ENCODE measurements around the gene MMP26.

MMP26 gene

DNA sequence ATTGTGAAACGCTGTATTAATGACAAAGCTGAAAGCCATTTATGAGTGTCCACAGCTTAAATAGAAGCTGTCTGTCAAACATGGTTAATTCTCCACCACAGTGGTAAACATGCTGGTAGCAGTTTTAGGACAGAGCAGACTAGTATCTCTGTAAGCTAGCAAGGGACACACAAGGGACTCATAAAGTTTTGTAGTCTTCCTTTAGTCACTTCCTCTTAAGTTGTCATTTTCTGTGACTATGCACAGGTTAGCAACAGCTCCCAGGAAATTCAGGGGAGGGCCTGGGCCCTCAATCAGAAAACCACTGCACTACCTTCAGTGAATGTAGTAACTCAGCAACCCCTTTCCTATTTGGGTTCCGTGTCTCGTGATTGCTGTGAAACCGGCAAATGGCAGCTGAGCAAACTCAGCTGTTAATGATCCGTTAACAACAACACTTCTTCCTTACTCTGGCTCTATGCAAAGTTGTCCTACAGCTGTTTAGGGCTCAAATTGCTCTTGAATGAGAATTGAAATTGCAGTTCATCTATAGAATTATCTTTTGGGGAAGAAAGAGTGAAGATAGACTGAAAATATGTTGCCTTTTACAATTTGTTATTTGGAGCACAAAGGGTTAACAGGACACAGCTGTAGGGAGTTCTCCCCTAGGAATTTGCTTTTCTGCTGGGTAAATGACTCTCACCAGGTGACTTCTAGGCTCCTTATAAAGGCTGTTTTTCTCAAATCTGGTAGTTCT is at the start of gene MMP26:
MMP26 (plus strand) TSS at position 731 of the 736 bp plus-strand sequence.
- DNase-seq (ENCODE audit: insufficient read length, low spot score) (no peak), FAIRE-seq (no peak)
- TF ChIP-seq, protein P1, sequence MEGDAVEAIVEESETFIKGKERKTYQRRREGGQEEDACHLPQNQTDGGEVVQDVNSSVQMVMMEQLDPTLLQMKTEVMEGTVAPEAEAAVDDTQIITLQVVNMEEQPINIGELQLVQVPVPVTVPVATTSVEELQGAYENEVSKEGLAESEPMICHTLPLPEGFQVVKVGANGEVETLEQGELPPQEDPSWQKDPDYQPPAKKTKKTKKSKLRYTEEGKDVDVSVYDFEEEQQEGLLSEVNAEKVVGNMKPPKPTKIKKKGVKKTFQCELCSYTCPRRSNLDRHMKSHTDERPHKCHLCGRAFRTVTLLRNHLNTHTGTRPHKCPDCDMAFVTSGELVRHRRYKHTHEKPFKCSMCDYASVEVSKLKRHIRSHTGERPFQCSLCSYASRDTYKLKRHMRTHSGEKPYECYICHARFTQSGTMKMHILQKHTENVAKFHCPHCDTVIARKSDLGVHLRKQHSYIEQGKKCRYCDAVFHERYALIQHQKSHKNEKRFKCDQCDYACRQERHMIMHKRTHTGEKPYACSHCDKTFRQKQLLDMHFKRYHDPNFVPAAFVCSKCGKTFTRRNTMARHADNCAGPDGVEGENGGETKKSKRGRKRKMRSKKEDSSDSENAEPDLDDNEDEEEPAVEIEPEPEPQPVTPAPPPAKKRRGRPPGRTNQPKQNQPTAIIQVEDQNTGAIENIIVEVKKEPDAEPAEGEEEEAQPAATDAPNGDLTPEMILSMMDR (IDR thresholded peaks at IDR 0.05; ENCODE audit: insufficient read depth, missing control alignments): no peak

DNA sequence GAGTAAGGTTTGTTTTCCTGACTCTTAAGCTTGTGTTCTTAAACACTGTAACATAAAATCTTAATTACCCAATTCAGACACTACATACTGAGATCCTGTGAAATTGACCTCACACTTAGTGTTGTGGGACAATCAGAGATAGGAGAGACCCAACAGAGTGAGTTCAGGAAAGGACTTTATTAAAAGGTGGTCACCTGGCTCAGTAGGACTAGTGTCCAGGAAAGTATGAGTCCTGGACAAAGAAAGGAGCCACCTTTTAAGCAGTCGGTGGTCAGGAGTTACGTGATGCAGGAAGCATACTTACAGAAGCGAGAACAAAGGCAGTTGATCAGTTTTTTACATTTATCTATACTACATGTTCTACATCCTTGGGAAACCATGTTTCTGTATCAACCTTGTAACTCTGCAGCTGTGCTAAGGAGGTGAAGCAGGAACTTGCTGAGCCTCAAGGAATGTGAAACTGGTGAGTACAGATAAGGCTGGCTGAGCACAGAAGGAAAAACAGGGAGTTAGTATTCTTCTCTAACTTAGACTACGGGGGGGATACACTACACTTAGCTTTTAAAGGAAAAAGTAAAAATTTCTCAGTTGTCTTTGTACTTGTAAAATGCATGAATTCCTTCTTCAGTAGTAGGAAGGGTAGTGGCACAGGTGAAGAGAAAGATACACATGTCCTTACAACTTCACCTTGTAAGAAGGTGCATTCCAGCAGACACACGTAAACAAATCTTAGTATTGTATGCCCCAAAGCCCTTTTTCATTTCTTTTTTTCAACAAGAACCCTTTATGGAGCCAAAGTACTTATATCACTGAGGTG is 45.7 kb upstream of the MMP26 start:
- DNase-seq (ENCODE audit: insufficient read length, low spot score): no peak
- FAIRE-seq: no peak
- TF ChIP-seq, protein P1 (IDR thresholded peaks at IDR 0.05; ENCODE audit: insufficient read depth, missing control alignments): no peak

DNA sequence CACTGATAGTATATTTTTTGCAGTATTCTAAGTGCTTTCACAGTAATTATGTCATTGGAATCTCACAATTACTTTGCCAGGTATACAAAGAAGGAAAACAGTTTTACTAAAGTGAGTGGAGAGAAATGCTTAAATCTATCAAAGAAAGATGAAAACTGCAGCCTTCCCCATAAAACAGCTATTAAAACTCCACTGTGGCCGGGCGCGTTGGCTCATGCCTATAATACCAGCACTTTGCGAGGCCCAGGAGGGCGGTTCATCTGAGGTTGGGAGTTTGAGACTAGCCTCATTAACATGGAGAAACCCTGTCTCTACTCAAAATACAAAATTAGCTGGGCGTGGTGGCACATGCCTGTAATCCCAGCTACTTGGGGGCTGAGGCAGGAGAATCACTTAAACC is 41.7 kb upstream of the MMP26 start:
- TF ChIP-seq, protein P1 (IDR thresholded peaks at IDR 0.05; ENCODE audit: insufficient read depth, missing control alignments): no peak
- no peak for DNase-seq (ENCODE audit: insufficient read length, low spot score)
- no peak for FAIRE-seq

DNA sequence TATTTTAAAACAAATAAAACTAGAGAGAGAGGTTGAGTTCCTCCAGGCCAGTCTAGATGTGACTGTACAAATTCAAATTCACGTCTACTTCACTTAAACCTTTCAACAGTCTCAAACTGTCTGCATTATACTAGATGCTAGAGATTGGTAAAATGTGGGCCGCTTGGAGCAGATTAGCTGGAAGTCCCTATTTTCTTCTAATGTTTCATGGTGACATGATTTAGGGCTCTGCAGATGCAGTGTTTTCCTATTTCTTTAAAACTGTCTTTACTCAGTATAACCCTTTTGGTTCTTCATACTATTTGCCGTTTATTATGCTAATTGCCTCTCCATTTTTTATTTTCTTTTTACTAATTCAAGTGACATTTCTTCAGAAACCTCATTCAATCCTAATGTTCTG is 40.4 kb upstream of the MMP26 start:
- TF ChIP-seq, protein P1 (IDR thresholded peaks at IDR 0.05; ENCODE audit: insufficient read depth, missing control alignments): no peak
- no peak for DNase-seq (ENCODE audit: insufficient read length, low spot score)
- no peak for FAIRE-seq

DNA sequence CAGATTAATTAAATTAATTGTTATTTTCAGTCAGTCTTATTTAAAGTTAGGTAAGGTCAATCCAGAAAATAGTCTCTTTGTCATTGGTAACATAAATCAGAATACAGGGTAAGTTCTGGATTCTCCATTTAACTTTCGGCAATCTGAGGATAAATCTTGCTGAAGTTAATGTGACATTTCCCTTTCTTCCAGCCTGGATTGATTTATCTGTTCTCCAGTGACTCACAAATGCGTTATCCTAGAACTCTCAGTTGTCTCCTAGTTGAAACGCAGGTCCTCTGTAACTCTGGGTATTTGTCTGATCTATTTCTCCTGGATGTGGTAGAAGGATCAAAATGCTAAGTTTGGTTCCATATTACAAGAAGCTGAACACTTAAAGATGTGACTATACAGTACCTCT is 39.8 kb upstream of the MMP26 start:
- DNase-seq (ENCODE audit: insufficient read length, low spot score) (no peak), FAIRE-seq (no peak)
- TF ChIP-seq, protein P1 (IDR thresholded peaks at IDR 0.05; ENCODE audit: insufficient read depth, missing control alignments): no peak

DNA sequence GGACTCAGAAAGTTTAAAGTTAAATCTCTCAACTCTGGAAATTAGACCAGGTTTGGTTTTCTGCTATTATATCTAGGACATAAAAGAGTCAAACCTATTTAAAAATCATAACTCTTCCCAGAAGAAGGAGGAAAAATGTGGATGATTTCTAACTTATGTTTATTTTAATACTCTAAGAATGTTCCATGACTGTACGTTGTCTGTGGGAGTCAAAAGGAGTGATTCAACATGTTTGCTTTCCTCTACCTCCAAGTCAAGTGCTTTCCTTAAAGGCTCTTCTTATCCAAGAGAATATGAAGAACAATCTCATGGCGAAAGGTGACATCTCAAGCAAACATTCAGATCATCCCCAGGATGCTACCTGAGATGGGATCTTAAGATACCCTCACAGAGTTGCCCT is 39.2 kb upstream of the MMP26 start:
- TF ChIP-seq, protein P1 (IDR thresholded peaks at IDR 0.05; ENCODE audit: insufficient read depth, missing control alignments): no peak

DNA sequence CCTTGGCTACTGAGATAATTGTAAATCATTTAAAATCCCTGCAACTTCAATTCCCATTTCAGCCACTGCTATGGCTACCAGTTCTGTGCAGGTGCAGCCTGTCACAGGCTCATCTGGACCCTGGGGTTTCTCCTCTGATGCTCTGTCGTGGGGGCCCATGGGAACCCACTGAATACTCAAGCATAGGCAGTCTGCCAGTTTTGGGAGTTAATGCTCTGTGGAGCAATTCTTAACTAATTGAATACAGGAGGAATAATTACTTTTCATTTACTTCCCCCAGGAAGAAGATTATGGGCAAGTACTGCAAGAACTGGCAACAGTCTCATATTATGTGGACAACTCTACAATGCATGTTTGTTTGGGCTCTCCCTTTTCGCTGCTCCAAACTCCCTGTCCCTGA is 32.8 kb upstream of the MMP26 start:
- TF ChIP-seq, protein P1 (IDR thresholded peaks at IDR 0.05; ENCODE audit: insufficient read depth, missing control alignments): no peak
- no peak for FAIRE-seq
- DNase-seq (ENCODE audit: insufficient read length, low spot score): no peak

More for the DNA sequence above, 39.2 kb upstream of the MMP26 start:
- FAIRE-seq: no peak
- DNase-seq (ENCODE audit: insufficient read length, low spot score): no peak

Data from D721Med (cell line).